Spinal cord (tissue), 10 donors: ENCODE data around the gene DNAH3. TPM values are rescaled to one million over a fixed set of nuclear protein-coding genes. Genes with fewer than 3 reads are reported as not detected.

ENCODE experiments used
- DNase-seq, 6 donors: peaks; one replicate each; pipeline versions ENCODE4 v3.0.0 to v3.0.0-alpha.2; 2013 to 2015; ENCODE audit warnings: low spot score in 6 of 6, low read depth in 4 of 6
- H3K27ac ChIP-seq: one replicate; pipeline ENCODE4 v1.5.1; 2013; ENCODE audit warnings: low read depth, low read length, control low read depth
- H3K27me3 ChIP-seq: one replicate; pipeline ENCODE4 v1.6.1; 2013; ENCODE audit warnings: low read length; ENCODE audit not compliant: control insufficient read depth, insufficient read depth
- H3K36me3 ChIP-seq: one replicate; pipeline ENCODE4 v1.6.1; 2013; ENCODE audit warnings: low read length; ENCODE audit not compliant: control insufficient read depth, insufficient read depth
- H3K4me1 ChIP-seq: one replicate; pipeline ENCODE4 v1.6.1; 2013; ENCODE audit warnings: low read length; ENCODE audit not compliant: control insufficient read depth, insufficient read depth
- H3K4me3 ChIP-seq: one replicate; pipeline ENCODE4 v1.5.1; 2013; ENCODE audit warnings: low read depth, low read length, control low read depth
- H3K9me3 ChIP-seq: one replicate; pipeline ENCODE4 v1.6.1; 2013; ENCODE audit warnings: low read length; ENCODE audit not compliant: control insufficient read depth, insufficient read depth
- WGBS: methylation state at CpG from one replicate; pipeline ENCODE4 v1.1.5; 2013; ENCODE audit warnings: missing lambda C conversion rate; ENCODE audit not compliant: insufficient coverage; 5-methylcytosine and 5-hydroxymethylcytosine counted together
- polyA plus RNA-seq, 2 donors: library from polyadenylated mRNA; unstranded; fragments of 120-200 nt; gene quantifications; one replicate each; pipeline ENCODE4 v1.2.1, GENCODE V29; 2013; ENCODE audit not compliant: insufficient read length in 2 of 2
- total RNA-seq, 2 donors: library from RNA; depleted of rRNA in 1 of 2; stranded (reverse); fragments of 120-200 nt in 1 of 2; fragments of >200 nt in 1 of 2; gene quantifications; one replicate each; pipeline versions ENCODE4 v1.2.3 to v1.2.4, GENCODE V29; 2013 to 2014
- donor health status: healthy.

Gene DNAH3
- total and polyA plus RNA-seq, 4 donors = 1.6 to 3.2 (median 1.9) TPM

DNA sequence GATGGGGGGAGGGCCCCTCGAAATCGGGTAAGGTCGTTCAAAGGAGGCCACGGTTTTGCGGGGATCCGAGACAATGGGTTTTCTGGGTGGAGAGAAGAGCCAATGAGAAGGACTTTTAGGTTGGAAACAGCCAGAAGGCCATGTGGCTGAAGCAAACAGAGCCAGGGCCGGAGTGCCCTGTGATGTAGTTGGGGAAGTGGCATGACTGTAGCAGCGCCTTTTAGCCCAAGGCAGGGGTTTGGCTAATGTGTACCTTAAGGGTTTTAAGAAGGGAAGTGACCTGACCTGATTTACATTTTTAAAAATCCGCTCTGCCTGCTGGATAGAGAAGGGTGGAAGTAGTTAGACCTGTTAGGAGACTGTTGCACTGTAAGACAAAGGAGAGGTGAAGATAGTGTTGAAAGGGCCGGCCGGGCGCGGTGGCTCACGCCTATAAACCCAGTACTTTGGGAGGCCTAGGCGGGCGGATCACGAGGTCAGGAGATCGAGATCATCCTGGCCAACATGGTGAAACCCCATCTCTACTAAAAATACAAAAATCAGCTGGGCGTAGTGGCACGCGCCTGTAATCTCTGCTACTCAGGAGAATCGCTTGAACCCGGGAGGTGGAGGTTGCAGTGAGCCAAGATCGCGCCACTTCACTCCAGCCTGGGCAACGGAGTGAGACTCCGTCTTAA, 249.1 kb downstream of the DNAH3 start:
- H3K4me3 ChIP-seq = peak overlapping the region; percentile 81
- no peaks in the 10 kb centered on the region for H3K36me3 ChIP-seq
- no peaks in the 10 kb centered on the region for H3K27me3 ChIP-seq
- no peaks in the 10 kb centered on the region for H3K9me3 ChIP-seq
- peaks cover 12% of the 10 kb centered on the region for H3K4me1 ChIP-seq
- peak overlapping the region; percentile 96 for H3K27ac ChIP-seq
- DNase-seq = peak in 4 of 6 donors; percentile 10 to 76 (median 20)
- WGBS = 29% methylated on average over 14 of the region's 27 CpGs

- no peaks in the 10 kb centered on the region for H3K36me3 ChIP-seq
- H3K4me1 ChIP-seq = peaks cover 12% of the 10 kb centered on the region
- peak overlapping the region; percentile 81 for H3K4me3 ChIP-seq
- H3K27me3 ChIP-seq = no peaks in the 10 kb centered on the region
- no peaks in the 10 kb centered on the region for H3K9me3 ChIP-seq
- peak in 2 of 6 donors; percentile 11 to 65 for DNase-seq
- H3K27ac ChIP-seq = peak overlapping the region; percentile 96
- 0% methylated on average over 20 of the region's 20 CpGs for WGBS
Measured at GRCh38 chr16:20901068-20901435, 249.6 kb downstream of the DNAH3 start.

- H3K4me1 ChIP-seq = peaks cover 12% of the 10 kb centered on the region
Measured at GRCh38 chr16:20900299-20901067, 250.2 kb downstream of the DNAH3 start, which contains the start of the genes DCUN1D3 and LYRM1. TSS of gene DCUN1D3 (minus strand) at chr16:20900358. CDS start at chr16:20862538, 37,820 bp downstream. TSS of gene LYRM1 (plus strand) at chr16:20900771. CDS start at chr16:20915556, 14,785 bp downstream.

GRCh38 chr16:20899477-20900298, 251.0 kb downstream of the DNAH3 start:
- H3K27ac ChIP-seq = peak overlapping the region; percentile 96
- peak in 1 of 6 donors; percentile 5 for DNase-seq

More at GRCh38 chr16:20900299-20901067, 250.2 kb downstream of the DNAH3 start, which contains the start of the genes DCUN1D3 and LYRM1:
- H3K36me3 ChIP-seq = no peaks in the 10 kb centered on the region
- peak; percentile 93 to 100 (median 98) for DNase-seq
- peak within 1 kb of the TSS; percentile 96 for H3K27ac ChIP-seq
- no peaks in the 10 kb centered on the region for H3K9me3 ChIP-seq
- H3K4me3 ChIP-seq = peak within 1 kb of the TSS; percentile 81
- no peaks in the 10 kb centered on the region for H3K27me3 ChIP-seq
- WGBS = under 1% methylated on average over 56 of the region's 62 CpGs

DNA sequence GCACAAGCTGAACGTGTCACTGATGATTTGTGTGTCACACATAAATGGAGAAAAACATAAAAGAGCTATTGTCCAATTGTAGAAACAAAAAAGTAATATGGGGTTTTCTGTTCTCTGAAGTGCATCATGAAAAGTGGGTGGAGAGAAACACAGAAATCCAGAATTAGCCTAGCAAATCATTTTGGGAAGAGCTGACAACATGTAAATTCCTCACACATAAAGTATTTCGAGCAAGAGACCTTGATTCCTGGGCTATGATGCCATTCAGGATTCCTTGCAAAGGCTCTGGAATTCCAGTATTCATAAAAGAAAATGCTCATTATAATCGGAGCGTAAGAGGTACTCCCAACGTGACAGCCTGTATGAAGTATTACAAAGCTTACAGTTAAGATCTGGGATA, 251.6 kb downstream of the DNAH3 start:
- Histone ChIP-seq H3K4me3 (peak overlapping the region; percentile 81), H3K27me3 (no peaks in the 10 kb centered on the region), H3K9me3 (no peaks in the 10 kb centered on the region), H3K36me3 (peaks cover under 1% of the 10 kb centered on the region), H3K27ac (peak overlapping the region; percentile 96), H3K4me1 (peaks cover 12% of the 10 kb centered on the region)
- 0% methylated on average over 1 of the region's 5 CpGs for WGBS
- DNase-seq = peak in 2 of 6 donors; percentile 13 to 33

More at GRCh38 chr16:20899477-20900298, 251.0 kb downstream of the DNAH3 start:
- no peaks in the 10 kb centered on the region for H3K9me3 ChIP-seq
- H3K36me3 ChIP-seq = no peaks in the 10 kb centered on the region
- WGBS = 0% methylated on average over 12 of the region's 23 CpGs
- peak overlapping the region; percentile 81 for H3K4me3 ChIP-seq
- H3K27me3 ChIP-seq = no peaks in the 10 kb centered on the region
- peaks cover 12% of the 10 kb centered on the region for H3K4me1 ChIP-seq

- Histone ChIP-seq H3K27me3 (no peaks in the 10 kb centered on the region), H3K36me3 (peaks cover 4% of the 10 kb centered on the region), H3K4me3 (no peak overlapping the region), H3K9me3 (no peaks in the 10 kb centered on the region), H3K27ac (no peak overlapping the region), H3K4me1 (peaks cover 12% of the 10 kb centered on the region)
- no peak for DNase-seq
- 84% methylated on average over 2 of the region's 3 CpGs for WGBS
Measured at GRCh38 chr16:20897922-20898321, 252.7 kb downstream of the DNAH3 start.

DNA sequence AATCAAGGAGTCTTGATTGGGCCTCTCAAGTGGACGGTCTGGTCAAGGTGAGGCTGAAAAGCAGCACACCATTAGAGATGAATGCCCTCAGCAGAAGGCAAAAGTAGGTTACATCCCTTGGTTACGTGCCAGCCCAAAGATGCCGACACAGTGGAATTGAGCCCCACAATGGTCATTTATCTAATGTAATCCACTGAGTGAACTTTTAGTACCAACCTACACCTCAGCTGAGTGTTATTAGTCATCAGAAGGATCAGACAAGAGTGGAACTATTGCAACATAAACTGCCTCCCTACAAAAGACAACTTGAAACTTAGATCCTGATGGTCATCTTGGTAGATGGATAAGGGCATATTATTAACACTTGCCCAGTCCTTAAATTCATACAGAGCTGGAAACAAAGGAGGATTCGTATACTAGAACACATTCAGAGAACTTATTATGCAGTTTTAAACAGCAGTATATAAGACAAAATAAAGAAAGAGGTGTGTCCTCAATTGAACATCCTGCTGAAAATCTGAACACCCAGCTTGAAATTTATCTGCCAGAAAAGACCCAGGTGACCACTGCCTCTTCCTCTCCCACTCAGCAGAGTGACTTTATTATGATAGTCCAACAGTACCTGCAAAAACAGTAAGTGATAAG, 253.3 kb downstream of the DNAH3 start:
- no peak for DNase-seq
- no peaks in the 10 kb centered on the region for H3K9me3 ChIP-seq
- no peak overlapping the region for H3K4me3 ChIP-seq
- 89% methylated on average over 2 of the region's 4 CpGs for WGBS
- no peak overlapping the region for H3K27ac ChIP-seq
- no peaks in the 10 kb centered on the region for H3K27me3 ChIP-seq
- H3K36me3 ChIP-seq = peaks cover 4% of the 10 kb centered on the region
- H3K4me1 ChIP-seq = peaks cover 12% of the 10 kb centered on the region

- no peaks in the 10 kb centered on the region for H3K27me3 ChIP-seq
- DNase-seq = no peak
- H3K9me3 ChIP-seq = no peaks in the 10 kb centered on the region
- peaks cover 4% of the 10 kb centered on the region for H3K36me3 ChIP-seq
- no peak overlapping the region for H3K27ac ChIP-seq
- no peak overlapping the region for H3K4me3 ChIP-seq
- H3K4me1 ChIP-seq = no peaks in the 10 kb centered on the region
- WGBS = 90% methylated on average over 2 of the region's 2 CpGs
Measured at GRCh38 chr16:20894388-20894787, 256.3 kb downstream of the DNAH3 start.
